HEK293 (cell line): ENCODE data around the gene KREMEN2.

Experiments
- CTCF ChIP-seq: fragments of 450-650 bp; formaldehyde crosslinking; IDR thresholded peaks from 2 replicates; pipeline ENCODE4 v1.5.1; 2016; ENCODE audit warnings: missing biosample characterization, missing genetic modification characterization
- KLF16 ChIP-seq: fragments of 450-650 bp; formaldehyde crosslinking; IDR thresholded peaks from 2 replicates; pipeline ENCODE4 v1.5.1; 2017; ENCODE audit warnings: missing biosample characterization, missing genetic modification characterization
- ZBTB49 ChIP-seq: fragments of 450-650 bp; formaldehyde crosslinking; IDR thresholded peaks from 2 replicates; pipeline ENCODE4 v1.5.1; 2016; ENCODE audit warnings: missing biosample characterization, missing genetic modification characterization, low read depth
- ZNF366 ChIP-seq: fragments of 450-650 bp; formaldehyde crosslinking; conservative IDR thresholded peaks from 2 replicates; pipeline ENCODE4 v1.5.1; 2016; ENCODE audit warnings: missing biosample characterization, missing genetic modification characterization

DNA sequence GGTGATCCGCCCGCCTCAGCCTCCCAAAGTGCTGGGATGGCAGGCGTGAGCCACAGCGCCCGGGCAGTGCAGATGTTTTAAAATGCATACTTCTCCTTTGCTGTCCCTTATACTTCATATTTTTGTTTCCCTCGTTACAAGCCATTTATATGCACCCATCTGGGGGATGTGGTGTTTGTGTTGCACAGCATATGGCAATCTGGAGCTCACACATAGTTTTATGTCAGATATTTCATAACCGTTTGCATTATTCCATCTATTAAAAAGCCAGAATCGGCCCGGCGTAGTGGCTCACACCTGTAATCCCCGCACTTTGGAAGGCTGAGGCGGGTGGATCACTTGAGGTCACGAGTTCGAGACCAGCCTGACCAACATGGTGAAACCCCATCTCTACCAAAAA is 40.6 kb upstream of the KREMEN2 start:
- TF ChIP-seq ZBTB49 (tag by site-specific recombination) (no peak), KLF16 (tag by site-specific recombination) (no peak), CTCF (tag by site-specific recombination) (no peak), ZNF366 (tag by site-specific recombination) (no peak)
